HuH-7.5 (cell line): ENCODE results near the gene FBXL5.

Source experiments
- DNase-seq: peaks from one replicate; pipeline ENCODE4 v3.0.0; 2011; ENCODE audit warnings: low spot score

The FBXL5 gene

DNA sequence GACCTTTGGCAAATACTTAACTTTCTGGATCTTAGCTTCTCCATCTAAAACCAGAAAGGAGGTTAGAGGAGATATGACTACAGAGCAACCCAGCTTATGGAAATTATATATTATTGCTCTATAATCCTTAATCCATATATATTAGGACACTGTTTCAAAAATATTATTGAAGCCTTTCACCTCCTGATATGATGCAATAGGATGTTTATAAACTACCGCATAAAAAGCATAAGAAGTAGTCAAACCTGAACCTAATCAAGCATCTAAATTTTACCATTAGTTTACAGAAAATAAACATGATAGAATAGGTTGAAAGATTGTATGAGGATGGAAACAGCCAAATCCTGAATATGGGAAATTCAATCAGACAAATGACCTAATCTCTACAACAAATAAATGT lies 20.9 kb upstream of the FBXL5 start:
- DNase-seq, result no peak

DNA sequence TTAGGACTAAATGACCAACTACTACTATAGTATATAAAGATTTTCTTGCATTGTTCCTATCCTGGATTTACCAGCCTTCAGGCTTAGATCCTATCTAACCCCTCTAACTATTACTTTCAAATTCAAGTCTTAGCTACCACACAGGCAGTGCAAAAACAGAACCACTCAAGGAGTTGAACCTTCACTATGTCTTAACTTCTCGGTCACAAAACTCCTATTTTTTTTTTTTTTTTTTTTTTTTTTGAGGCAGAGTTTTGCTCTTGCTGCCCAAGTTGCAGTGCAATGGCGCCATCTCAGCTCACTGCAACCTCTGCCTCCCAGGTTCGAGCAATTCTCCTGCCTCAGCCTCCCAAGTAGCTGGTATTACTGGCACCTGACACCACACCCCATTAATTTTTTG lies 20.2 kb upstream of the FBXL5 start:
- no peak for DNase-seq

DNA sequence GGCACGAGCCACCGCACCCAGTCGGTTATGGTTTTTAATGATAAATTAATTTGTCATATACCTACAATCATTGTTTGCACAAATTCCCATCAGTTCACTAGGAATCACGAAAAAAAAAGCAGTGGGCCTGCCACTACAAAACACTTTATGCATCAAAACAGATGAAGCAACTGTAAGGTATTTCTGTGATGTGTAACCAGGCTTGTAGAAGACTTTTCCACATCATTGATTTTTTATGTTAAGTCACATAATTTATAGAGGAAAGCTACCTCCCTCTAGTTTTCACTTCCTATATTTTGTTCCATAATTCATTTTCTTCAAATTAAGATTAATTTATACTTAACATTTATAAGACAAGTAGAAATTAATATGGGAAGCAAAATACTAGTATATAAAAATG lies 19.8 kb upstream of the FBXL5 start:
- no peak for DNase-seq

DNA sequence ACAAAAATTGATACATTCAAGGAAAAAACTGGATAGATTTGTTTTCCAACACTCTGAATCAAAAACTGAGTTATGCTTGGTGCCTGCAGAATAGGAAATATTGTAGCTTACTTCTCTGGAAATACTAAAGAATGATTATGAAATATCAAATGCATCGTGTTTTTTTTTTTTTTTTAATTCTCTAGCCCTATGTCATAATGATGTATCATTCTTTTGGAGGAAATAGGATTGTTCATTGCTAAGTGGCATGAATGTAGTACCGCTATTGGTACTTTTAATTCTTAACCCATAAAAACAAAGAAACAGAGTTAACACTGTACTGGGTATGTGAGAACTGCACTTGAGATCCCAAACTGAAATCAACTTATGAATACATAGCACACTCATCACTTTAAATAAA lies 18.9 kb upstream of the FBXL5 start:
- no peak for DNase-seq

DNA sequence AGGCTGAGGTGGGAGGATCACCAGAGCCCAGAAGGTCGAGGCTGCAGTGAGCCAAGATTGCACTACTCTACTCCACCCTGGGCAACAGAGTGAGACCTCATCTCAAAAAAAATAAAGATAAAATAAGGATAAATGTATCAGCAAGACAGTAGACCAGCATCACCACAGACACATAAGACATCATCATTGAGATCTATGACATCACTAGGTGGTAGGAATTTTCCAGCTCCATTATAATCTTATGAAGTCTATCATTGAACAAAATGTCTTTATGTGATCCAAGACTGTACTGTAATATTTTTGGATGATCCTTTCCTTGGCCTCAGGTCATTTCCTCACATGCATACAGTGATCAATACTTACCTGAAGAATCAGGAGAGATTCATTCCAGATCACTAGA lies 18.2 kb upstream of the FBXL5 start:
- no peak for DNase-seq

DNA sequence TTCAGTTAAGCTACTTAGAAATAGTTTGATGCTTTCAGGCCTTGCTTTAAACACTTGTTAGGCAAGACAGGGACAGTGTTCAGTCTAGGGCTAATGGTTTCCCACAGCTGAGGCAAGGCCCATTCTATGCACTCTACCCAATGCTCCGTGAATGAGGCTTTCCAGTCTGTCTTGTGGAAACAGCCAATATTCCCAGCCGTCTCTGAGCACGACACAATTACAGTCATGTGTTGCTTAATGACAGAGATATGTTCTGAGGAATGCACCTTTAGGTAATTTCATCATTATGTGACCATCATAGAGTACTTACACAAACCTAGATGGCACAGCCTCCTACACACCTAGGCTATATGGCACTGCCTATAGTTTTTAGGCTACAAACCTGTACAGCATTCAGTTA lies 16.9 kb upstream of the FBXL5 start:
- no peak for DNase-seq

DNA sequence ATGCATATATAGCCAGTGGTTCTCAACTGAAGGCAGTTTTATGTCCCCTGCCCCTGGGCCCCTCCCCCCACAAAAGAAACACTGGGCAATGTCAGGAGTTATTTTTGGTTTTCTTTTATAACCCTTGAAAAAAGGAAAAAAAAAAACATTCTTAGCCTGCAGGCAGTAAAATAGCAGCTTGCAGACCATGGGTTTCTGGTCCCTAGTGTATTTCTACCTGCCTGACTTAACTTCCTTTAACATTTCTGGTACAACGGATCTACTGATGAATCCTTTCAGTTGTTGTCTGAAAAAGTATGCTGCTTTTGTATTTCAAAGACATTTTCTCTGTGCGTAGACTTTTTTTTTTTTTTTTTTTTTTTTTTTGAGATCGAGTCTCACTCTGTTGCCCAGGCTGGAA lies 15.4 kb upstream of the FBXL5 start:
- DNase-seq, result no peak

DNA sequence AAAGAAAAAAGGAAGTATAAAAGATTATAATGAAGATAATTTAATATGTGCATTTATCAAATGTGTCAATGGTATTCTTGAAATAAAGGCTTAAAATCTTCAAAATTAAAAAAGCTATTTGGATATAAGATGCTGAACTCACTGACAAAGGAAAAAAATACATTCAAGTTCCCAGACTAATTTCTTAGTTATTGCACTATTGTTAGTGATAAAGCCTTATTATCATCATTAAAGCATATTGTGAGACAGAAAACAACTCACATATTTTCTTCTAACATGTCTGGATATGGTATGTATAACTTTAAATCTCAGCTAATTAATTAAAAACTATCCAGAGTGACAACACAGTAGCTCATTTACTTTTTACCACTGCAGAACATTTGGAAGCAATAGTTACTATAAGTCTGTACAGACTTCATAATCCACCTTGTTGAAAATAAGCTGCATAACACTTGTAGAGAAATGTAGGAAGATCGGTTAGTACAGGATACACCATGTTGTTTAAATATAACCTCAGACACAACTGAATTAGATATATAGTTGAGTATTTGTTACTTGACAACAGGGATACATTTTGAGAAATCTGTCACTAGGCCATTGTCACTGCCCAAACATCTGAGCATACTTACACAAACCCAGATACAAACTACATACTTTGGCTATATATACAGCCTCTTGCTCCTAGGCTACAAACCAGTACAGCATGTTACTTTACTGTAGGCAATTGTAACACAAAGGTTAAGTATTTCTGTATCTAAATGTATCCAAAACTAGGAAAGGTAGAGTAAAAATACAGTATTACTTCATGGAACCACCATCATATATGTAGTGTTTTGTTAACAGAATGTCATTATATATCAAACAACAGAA lies 13.6 kb upstream of the FBXL5 start:
- no peak for DNase-seq

DNA sequence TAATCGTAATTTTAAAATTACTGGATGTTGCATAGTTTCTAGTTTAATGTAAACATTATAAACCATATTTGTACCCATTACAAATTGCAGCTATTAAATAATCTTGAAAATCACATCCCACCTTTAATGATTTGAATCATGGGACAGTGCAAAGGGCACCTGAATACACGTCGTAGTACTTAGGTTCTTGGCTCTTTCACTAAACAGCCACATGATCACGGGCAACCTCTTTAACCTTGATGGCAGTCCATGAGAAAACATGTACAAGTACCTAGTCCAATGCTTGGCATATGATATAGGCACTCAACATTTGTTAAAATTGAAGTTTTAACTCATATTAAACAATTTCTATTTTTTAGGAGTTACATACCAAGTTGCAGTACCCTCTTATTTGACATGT lies 11.8 kb upstream of the FBXL5 start:
- no peak for DNase-seq

DNA sequence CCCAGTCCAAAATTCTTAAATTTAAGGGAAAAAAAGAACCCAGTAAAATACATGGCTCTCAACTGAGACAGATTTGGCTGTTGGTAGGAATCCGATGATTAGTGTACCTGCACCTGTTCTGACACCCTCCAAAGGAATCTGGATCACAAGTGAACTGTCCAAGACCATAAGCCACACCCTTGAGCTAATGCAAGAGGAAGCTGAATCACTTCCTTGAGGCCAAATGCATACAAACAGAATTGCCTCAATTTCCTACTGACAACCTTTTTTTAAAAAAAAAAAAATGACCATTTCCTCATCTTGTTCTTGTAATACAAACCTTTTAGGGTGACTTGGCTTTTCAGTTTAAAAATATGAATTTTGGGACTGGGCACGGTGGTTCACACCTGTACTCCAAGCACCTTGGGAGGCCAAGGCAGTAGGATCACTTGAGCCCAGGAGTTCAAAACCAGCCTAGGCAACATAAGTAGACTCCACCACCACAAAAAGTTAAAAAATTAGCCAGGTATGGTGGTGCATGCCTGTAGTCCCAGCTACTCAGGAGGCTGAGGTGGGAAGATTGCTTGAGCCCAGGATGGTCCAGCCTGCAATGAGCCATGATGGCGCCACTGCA lies 10.7 kb upstream of the FBXL5 start:
- no peak for DNase-seq

DNA sequence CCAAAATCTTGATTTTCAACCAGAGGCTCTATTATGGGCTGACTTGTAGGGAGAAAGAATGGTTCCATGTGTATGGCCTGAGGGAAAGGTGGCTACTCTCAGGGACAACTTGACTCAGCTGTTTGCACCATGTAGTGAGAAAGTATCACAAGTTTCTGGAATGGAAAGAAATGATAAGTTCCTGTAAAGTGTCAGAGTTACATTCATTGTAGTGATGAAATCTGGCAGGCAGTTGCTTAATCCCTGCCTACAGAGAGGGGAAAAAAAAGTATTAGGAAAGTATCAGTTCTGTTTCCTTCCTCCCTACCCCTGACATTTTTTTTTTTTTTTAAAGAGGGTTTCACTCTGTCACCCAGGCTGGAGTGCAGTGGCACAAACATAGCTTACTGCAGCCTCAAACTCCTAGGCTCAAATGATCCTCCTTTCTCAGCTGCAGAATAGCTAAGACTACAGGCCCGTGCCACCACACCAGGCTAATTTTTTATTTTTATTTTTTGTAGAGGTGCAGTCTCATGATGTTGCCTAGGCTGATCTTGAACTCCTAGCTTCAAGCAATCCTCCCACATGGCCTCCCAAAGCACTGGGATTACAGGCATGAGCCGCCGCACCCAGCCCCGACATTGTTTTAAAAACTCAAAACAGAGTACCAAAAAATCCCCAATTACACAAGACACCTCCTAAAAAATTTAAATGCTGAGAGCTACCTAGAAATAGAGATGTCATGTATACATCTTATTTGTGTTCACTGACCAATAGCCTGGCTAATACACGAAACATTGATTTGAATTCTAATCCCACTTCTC lies 4.8 kb upstream of the FBXL5 start:
- no peak for DNase-seq

DNA sequence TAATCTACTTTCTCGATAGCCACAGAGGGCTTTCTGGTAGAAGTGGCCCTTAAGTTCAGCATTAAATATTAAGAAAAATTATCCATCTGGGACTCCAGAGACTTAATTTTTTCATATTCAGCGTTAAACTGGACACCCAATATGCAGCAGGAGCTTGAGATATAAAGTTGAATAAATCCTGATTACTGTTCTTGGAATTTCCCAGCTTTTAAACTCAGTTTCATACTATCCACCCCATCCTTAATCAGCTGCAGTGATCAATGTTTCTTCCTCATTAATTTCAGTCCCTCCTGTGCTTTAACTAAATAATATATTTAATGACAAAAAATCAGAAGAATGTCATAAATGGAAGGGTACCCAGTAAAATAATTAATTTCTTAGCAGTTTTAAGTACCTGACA lies 3.6 kb upstream of the FBXL5 start:
- DNase-seq, result no peak

DNA sequence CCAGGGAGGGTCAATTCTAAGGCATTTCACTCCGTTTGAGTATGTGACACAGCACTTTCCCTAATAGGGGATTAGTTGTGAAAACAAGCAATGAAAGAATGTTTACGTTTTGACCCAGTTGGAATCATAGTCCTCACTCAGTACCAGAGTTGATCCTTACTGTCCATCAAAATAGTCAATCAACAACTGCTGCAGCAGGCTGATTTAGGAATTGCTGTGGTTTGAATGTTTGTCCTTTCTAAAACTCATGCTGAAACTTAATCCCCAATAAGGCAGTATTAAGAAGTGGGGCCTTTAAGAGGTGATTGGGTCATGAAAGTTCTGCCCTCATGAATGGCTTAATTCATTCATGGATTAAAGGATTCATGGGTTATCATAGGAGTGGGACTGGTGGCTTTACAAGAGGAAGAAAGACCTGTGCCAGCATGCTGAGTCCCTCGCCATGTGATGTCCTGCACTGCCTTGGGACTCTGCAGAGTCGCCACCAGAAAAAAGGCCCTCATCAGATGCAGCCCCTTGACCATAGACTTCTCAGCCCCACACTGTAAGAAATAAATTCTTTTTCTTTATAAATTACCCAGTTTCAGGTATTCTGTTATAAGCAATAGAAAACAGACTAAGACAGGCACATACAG lies 3.1 kb upstream of the FBXL5 start:
- no peak for DNase-seq

DNA sequence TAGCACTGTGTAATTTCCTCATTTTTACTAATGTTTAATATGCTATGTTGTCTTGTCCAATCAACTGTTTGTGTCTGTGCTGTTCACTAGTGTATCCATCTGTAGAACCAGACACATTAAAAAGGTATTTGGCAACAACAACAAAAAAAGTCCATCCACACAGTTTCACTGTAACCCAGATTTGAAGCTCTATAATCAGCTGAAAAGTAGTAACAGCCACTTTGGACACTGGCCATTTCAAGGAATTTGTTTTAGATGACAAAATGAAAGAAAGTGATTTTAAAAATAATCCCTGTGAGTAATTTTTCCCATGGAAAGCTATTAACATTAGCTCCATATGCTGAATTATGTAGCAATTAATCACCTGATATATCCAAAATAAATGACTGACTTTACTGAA lies 2.2 kb upstream of the FBXL5 start:
- DNase-seq, result no peak

DNA sequence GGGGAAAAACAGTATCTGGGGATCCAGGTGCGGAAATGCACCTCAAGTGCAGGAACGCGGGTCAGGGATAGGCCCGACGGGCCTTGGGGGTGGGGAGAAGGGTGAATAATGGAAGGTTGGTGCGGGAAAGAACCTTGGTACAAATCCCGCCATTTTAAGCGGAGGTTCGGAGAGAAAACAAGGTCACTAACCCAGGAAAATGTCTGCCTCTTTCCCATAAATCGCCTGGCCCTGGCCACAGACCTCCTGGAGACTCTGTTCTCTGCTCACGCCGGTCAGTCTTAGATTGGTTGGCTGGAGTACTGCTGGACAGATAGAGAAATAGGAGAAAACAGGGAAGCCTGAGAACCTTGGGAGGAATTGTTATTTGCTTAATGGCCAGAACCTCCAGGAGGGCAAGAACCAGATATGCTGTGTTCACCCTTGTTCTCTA lies 897 bp upstream of the FBXL5 start:
- no peak for DNase-seq

DNA sequence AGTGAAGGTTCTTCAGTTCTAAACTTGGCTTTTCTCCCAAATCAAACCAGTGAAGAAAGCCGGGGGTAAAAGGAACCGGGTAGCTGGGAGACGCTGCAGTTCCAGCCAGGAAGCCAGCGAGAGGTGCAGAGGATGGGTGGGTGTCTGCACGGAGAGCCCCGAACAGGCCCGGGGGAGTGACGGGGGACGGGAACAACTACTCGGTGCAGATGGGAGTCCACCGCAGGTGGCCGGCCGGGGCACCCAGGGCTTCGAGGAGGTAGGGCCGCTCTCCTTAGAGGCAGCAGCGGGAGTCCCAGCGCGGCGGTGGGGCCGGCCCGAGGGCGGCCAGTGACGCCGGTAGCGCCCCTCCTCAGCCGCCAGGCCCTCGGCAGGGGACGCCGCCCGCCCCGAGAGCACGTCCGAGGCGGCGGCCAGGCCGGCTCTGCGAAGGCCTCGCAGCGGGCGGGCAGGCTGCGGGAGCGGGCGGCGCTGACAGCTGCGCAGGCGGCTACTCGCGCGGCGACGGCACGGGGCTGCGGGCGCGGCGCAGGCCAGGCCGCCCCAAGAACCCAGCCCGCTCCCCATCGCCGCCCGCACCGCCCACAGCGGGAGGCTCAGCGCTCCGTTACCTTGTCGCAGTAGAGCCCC lies 449 bp downstream of the FBXL5 start:
- DNase-seq, result peak; percentile 59

DNA sequence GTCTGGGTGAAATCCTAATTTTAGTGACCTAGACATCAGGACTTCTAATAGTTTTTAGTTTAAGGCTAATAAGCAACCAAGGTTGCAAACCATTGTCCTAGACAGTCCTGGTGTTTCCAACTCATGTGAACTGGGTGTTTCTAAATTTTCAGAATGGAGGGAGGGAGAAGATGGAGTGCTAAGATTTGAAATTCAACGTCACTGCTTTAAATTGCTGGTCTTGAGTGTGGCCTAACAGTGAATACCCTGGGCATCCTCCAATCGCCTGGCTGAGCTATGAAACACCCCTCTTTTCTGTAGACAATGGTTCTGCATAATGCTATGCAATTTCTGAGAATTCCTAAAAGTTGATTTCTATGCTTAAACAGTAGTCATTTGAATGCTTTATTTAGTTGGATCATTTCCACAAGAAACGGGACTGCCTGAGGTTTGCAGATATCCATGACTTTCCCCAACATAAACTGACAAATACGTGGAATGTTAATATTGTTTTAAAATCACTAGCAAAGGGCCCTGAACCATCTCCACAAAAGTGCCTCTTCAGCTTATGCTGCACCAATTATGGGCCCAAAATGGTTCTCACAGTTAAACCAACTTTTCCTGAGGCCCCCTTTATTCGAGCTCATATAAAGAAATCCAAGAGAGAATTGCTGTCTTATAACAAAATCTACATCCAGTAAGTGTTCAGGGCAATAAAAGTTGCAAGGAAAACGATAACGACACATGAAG lies 1.1 kb downstream of the FBXL5 start:
- DNase-seq, result peak; percentile 24

DNA sequence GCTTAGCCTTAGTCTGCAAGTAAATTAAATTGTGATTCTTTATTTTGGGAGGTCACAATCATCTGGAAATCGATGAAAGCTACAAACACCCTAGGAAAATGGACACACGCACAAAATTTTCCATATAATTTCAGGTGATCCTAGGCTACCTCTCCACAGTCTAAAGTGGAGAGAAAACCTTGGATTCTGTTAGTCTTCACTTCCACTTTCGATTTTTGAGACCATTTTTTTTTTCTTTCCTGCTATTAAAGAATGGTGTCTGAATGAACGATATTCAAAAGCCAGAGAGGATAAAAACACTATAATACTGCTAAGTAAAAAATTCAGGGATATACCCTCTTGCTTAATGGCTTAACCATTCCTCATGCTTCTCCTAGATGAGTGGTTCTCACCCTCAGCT lies 1.7 kb downstream of the FBXL5 start:
- DNase-seq, result no peak

DNA sequence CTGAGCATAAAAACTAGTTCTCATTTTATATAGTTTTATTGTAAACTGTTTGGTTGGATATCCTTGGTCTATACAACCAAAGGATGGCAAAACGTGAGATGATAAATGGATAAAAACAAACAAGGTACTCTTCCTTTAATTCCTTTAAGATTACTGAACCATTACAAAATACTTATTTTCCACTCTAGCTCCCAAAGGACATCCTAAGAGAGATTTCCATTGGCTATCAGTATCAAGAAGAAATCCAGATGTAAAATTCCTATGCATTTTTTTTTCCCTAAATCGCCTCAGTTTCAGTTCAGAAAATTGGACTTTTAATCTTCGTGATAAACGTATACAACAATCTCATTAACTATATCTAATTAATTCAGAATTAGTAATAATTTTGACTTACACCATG lies 2.3 kb downstream of the FBXL5 start:
- DNase-seq, result no peak

DNA sequence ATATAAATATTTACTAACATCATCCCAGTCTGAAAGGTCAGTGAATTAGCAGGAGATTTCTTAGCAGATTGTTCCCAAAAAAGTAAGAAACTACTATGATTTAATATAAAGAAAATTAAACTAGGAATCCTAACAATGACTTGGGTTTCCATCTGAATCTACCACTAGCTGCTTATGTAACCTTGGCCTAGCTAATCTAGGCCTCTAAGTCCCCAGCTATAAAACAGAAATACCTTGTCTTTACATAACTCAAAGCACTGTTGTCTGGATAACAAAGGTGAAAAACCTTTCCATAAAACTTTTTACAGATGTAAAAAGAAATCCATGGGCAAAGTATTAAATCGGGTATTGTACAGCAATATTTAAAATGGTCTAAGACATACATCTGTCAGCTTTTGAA lies 3.0 kb downstream of the FBXL5 start:
- DNase-seq, result no peak

DNA sequence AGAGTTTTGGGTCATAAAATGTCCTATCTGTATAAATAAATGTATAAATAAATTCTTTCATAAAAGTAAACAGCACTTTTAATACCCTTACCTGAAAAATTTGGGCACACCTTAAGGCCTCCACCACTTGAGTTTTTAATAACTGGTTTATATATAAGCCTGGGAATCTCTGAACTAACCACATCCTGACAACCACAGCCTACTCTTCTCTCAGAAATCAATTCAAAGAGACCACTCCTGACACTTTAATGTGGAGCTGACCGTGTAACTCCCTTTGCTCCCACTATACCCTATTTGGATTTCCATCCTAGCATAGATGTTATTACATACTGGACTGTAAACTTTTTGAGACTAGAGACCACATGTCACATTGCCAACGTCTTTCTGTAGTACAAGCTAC lies 3.5 kb downstream of the FBXL5 start:
- DNase-seq, result no peak
